H1 (cell line): ENCODE data around the gene IFNG-AS1. TPM values are rescaled to one million over a fixed set of nuclear protein-coding genes. Genes with fewer than 3 reads are reported as not detected.

Source experiments
- SIN3A ChIP-seq, 2 experiments: IDR thresholded peaks in 1 of 2; conservative IDR thresholded peaks in 1 of 2; 2 replicates each; pipeline ENCODE4 v1.6.1; 2011 to 2012; ENCODE audit warnings: low read length in 2 of 2, improper control_type of control experiment in 1 of 2, low read depth in 1 of 2, mild to moderate bottlenecking in 1 of 2
- SIX5 ChIP-seq: IDR thresholded peaks from 2 replicates; pipeline ENCODE4 v1.6.1; 2011; ENCODE audit warnings: mild to moderate bottlenecking, low read depth, low read length
- SRF ChIP-seq: IDR thresholded peaks from 2 replicates; pipeline ENCODE4 v1.6.1; 2011; ENCODE audit warnings: mild to moderate bottlenecking, low read depth, low read length, moderate library complexity
- polyA plus RNA-seq, 7 experiments: library from polyadenylated mRNA; depleted of rRNA in 3 of 7; stranded (reverse) in 5 of 7; unstranded in 2 of 7; fragments of >200 nt in 5 of 7; fragments of 200-250 nt in 2 of 7; gene quantifications; 1 replicate in 5 of 7; 2 replicates in 1 of 7; 4 replicates in 1 of 7; pipeline versions ENCODE4 v1.2.1 to v1.2.3, GENCODE V29; 2011 to 2013; ENCODE audit warnings: missing spikeins in 2 of 7, mixed read lengths in 2 of 7
- total RNA-seq: library from RNA; stranded (reverse); fragmentation: NEBNext Ultra II Directional; extraction: Animal tissue kit (Norgen Biotek cat#: 25700); gene quantifications from 2 replicates; pipeline ENCODE4 v1.2.1, GENCODE V29; 2021
- TF ChIP-seq, protein P1 (sequence below): IDR thresholded peaks from 2 replicates; pipeline ENCODE4 v1.6.1; 2012; ENCODE audit warnings: low read length, inconsistent platforms

The IFNG-AS1 gene
- total and polyA plus RNA-seq, 2 of the 8 experiments (the other 6 are each of a cell fraction or from before 2014, with no cell fraction given), result not detected

DNA sequence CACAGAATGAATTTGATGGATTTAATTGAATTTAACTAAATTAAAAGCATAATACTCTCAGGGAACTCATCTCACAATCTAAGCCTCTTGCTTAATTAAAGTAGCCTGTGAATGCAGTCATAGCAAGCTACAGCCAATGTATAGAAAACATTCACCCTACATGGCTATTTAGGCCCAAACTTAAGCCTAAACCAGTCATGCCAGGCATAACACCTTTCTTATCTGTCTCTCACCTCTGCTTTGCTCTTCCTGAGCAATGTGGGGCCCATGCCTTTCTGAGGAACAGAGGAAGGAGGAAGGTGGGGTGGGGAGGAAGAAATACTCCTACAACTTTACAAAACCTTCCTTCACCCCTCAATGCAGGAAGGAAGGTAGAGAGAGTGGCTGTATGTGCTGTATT is 29.1 kb downstream of the IFNG-AS1 start (continued):
- TF ChIP-seq SRF (no peak), SIN3A (conservative IDR thresholded peaks at IDR 0.05 in 1 of 2, IDR thresholded peaks at IDR 0.05 in 1 of 2; ENCODE audit: low read depth in 1 of 2, low read length in 2 of 2) (no peak), SIX5 (no peak)
- TF ChIP-seq, protein P1, sequence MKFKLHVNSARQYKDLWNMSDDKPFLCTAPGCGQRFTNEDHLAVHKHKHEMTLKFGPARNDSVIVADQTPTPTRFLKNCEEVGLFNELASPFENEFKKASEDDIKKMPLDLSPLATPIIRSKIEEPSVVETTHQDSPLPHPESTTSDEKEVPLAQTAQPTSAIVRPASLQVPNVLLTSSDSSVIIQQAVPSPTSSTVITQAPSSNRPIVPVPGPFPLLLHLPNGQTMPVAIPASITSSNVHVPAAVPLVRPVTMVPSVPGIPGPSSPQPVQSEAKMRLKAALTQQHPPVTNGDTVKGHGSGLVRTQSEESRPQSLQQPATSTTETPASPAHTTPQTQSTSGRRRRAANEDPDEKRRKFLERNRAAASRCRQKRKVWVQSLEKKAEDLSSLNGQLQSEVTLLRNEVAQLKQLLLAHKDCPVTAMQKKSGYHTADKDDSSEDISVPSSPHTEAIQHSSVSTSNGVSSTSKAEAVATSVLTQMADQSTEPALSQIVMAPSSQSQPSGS, result no peak
